Measurements from ENCODE around the gene EFR3B. TPM values are rescaled to one million over a fixed set of nuclear protein-coding genes. Genes with fewer than 3 reads are reported as not detected.
A peak's percentile ranks its signal among the peaks of the same experiment; 100 is the strongest.

Gene EFR3B
- total and polyA plus RNA-seq, 2 of the 4 experiments (the other 2 are of a cell fraction) = 0.38 to 0.90 TPM

- DNase-seq (no peak), ATAC-seq (ENCODE audit: low read depth) (no peak; the same call in 1 of the 2 replicates)
- Histone ChIP-seq H4K20me1 (ENCODE audit: insufficient read depth, low read length) (no peaks in the 10 kb centered on the region), H3K36me3 (ENCODE audit: control insufficient read depth, insufficient read depth, low read length) (no peaks in the 10 kb centered on the region), H4K5ac (ENCODE audit: low read depth, low read length) (no peak overlapping the region), H3K56ac (ENCODE audit: extremely low read depth, insufficient read depth, low read length) (no peak overlapping the region), H4K91ac (ENCODE audit: insufficient read depth, low read depth, low read length) (no peak overlapping the region), H3K9me1 (ENCODE audit: insufficient read depth, low read length) (no peaks in the 10 kb centered on the region), H3K4ac (ENCODE audit: low read depth, low read length) (no peak overlapping the region), H3K9me3 (ENCODE audit: control insufficient read depth, insufficient read depth, low read length) (no peaks in the 10 kb centered on the region), H3K14ac (replicated peaks; ENCODE audit: low read depth, low read length) (no peak overlapping the region), H2BK5ac (ENCODE audit: low read depth, low read length, poor library complexity, severe bottlenecking) (no peak overlapping the region), H2BK120ac (ENCODE audit: low read depth, low read length) (no peak overlapping the region), H3K9ac (ENCODE audit: low read depth, low read length) (no peak overlapping the region), H2AK5ac (ENCODE audit: low read depth, low read length) (no peak overlapping the region), H3K23ac (ENCODE audit: low read depth, low read length) (no peak overlapping the region), H2AK9ac (replicated peaks; ENCODE audit: low read depth, low read length, poor library complexity) (no peak overlapping the region), H3K18ac (ENCODE audit: low read depth, low read length) (no peak overlapping the region), H3K27me3 (ENCODE audit: control insufficient read depth, insufficient read depth, low read length) (no peaks in the 10 kb centered on the region; the same call in none of the 2 replicates), H3K4me2 (ENCODE audit: low read depth, low read length) (no peak overlapping the region), H3K4me1 (ENCODE audit: control insufficient read depth, insufficient read depth, low read length) (no peaks in the 10 kb centered on the region), H3K27ac (ENCODE audit: insufficient read depth, low read length) (no peak overlapping the region), H2BK20ac (ENCODE audit: low read depth, low read length) (no peak overlapping the region), H4K8ac (ENCODE audit: low read depth in 2 of 2, low read length in 2 of 2) (no peak overlapping the region), H3K4me3 (ENCODE audit: insufficient read depth, low read depth, low read length) (no peak overlapping the region), H3K79me1 (ENCODE audit: low read depth in 1 of 2, low read length in 2 of 2) (no peaks in the 10 kb centered on the region), H2BK15ac (ENCODE audit: low read depth, low read length) (no peak overlapping the region), H2AFZ (replicated peaks; ENCODE audit: low read length, poor library complexity) (peak overlapping the region; percentile 24)
- no CpG with 5 or more reads among the region's 3 CpGs for WGBS, 2 experiments (ENCODE audit: extremely low coverage in 2 of 2, insufficient read length in 1 of 2)
- no peak for TF ChIP-seq FOS (IDR thresholded peaks at IDR 0.05; ENCODE audit: low read depth, low read length)
- TF ChIP-seq BHLHE40 (IDR thresholded peaks at IDR 0.05; ENCODE audit: low read depth, low read length) = no peak
- TF ChIP-seq RAD21 (IDR thresholded peaks at IDR 0.05; ENCODE audit: low read length) = no peak
- TF ChIP-seq CEBPB (IDR thresholded peaks at IDR 0.05; ENCODE audit: low read depth, low read length) = no peak
- no peak for TF ChIP-seq ELK1 (IDR thresholded peaks at IDR 0.05; ENCODE audit: borderline replicate concordance, low read depth, low read length)
- no peak for TF ChIP-seq CTCF (conservative IDR thresholded peaks at IDR 0.05; ENCODE audit: low read depth, low read length)
- TF ChIP-seq POLR2A (IDR thresholded peaks at IDR 0.05; ENCODE audit: low read depth, low read length) = no peak
- TF ChIP-seq SMC3 (IDR thresholded peaks at IDR 0.05; ENCODE audit: low read depth, low read length) = no peak
- TF ChIP-seq MAFK (IDR thresholded peaks at IDR 0.05; ENCODE audit: low read depth, low read length) = no peak
- no peak for TF ChIP-seq USF2 (IDR thresholded peaks at IDR 0.05; ENCODE audit: low read depth, low read length)
- TF ChIP-seq NFE2L2 (IDR thresholded peaks at IDR 0.05; ENCODE audit: low read depth, low read length) = no peak
- no peak for TF ChIP-seq MXI1 (IDR thresholded peaks at IDR 0.05; ENCODE audit: borderline replicate concordance, low read depth, low read length)
- TF ChIP-seq RCOR1 (IDR thresholded peaks at IDR 0.05; ENCODE audit: insufficient replicate concordance, low read length) = no peak
- no peak for TF ChIP-seq CHD1 (IDR thresholded peaks at IDR 0.05; ENCODE audit: low read depth, low read length)
- POLR2A ChIA-PET (ENCODE audit: unreplicated experiment) = no interaction called here
- CTCF ChIA-PET = no interaction called here
- dilution Hi-C loops (cut with HindIII; ENCODE audit: low sequenced_read_pairs, unreplicated experiment) = no loop called here
- intact Hi-C loops (cut with micrococcal nuclease) = no loop called here
- BruUV-seq (replicated peaks) = no TSS peak
- in situ Hi-C loops (cut with MboI; ENCODE audit: low sequenced_read_pairs) = no loop called here
Observed at GRCh38 chr2:25053041-25053440, 11.2 kb downstream of the EFR3B start.

All from IMR-90 (cell line).